ENCODE data around the gene FAM20C.
"Not testable (repeated sequence)": the region's sequence is repeated elsewhere in the genome, so short reads cannot be mapped to it uniquely, and the experiment has no call there.

The FAM20C gene

GRCh38 chr7:259191-259505, 66.8 kb downstream of the FAM20C start:
- no peak for DNase-seq (ENCODE audit: low spot score)

GRCh38 chr7:259751-260405, 67.5 kb downstream of the FAM20C start:
- DNase-seq (ENCODE audit: low spot score): peak; percentile 19

- DNase-seq (ENCODE audit: low spot score): peak; percentile 21
Observed at GRCh38 chr7:260441-261281, 68.3 kb downstream of the FAM20C start.

- peak; percentile 7 for DNase-seq (ENCODE audit: low spot score)
Observed at GRCh38 chr7:261341-262250, 69.2 kb downstream of the FAM20C start.

DNA sequence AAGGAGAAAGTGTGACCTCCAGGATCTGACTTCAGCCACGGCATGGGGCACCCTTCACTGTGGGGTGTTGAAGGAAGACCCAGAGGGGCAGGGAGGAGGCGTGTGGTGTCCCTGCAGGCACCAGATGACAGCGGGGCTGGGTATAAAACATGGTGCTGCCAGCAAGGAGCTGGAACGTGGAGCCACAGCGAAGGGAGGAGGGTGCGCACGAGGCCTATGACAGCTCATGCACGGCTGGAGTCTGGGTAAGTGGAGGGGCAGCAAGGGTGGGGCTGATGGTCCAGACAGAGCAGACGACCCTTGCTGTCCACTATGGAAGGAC, 69.8 kb downstream of the FAM20C start:
- no peak for DNase-seq (ENCODE audit: low spot score)

- peak; percentile 15 for DNase-seq (ENCODE audit: low spot score)
Observed at GRCh38 chr7:262631-263311, 70.4 kb downstream of the FAM20C start.

- not testable (repeated sequence) for DNase-seq (ENCODE audit: low spot score)
Observed at GRCh38 chr7:263483-264351, 71.3 kb downstream of the FAM20C start.

DNA sequence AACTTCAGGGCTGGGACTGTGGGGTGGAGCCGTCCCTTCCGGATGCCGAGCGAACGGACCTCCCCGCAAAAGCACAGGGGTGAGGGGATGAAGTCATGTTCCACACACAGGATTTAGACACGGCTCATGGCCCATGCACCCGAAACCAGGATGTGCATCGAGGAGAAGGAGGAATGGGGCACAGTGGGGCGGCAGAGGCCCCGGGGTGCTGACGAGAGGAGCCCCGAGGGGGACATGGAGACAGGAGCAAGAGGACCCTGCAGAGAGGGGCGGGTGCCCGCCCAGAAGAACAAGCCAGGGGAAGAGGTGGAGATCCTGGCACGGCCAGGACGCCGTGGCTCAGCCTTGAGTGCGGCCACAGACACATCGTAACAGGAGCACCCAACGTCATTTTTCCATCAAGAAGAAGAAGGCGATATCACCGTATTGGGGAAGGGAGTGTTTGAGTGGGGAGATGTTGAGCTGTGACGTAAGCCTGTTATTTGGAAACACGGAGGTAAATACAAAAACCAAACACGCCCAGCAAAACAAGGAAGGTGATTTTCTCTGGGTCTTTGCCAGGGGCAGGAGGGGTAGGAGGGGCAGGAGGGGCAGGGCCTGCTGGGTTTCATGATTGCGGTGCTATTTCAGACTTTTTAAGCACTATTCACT, 72.3 kb downstream of the FAM20C start:
- peak; percentile 11 for DNase-seq (ENCODE audit: low spot score)

DNA sequence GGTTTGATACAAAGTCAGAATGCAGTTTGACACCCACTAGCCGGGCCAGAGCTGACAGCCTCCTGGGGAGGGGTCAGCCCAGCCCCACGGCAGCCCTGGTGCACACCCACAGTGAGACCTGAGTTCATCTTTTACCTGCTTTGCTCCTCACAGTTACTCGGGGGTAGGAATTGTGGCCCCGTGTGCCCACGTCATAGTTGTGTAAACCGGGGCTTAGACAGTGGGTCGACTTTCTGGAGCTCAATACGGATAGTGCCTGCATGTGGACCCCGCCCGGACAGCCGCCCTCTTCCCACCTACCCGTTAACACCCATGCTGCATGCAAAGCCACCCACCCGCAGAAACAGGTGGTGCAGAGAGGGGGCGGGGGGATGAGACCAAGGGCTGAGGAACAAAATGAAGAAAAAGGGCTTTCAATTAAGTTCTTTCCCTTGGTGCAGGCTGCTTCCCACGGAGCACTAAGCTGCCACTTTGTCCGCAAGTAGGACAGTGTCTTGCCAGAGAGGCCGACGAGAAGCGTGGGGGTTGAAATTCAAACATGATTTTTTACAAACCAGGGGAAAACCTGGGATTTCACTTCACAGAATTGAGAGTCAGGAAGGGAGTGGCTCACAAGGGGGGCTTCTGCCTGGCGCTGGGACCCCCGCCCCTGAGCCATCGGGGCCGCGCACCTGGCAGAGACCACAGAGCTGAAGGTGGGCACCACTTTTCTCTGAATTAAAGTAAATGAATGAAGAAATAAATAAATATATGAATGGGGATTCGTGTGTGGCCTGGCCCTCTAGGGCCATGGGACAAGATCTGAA, 73.0 kb downstream of the FAM20C start:
- DNase-seq (ENCODE audit: low spot score): peak; percentile 7

- DNase-seq (ENCODE audit: low spot score): peak; percentile 12
Observed at GRCh38 chr7:265998-266850, 73.9 kb downstream of the FAM20C start.

- DNase-seq (ENCODE audit: low spot score): peak; percentile 96
Observed at GRCh38 chr7:266851-267840, 74.8 kb downstream of the FAM20C start.

- DNase-seq (ENCODE audit: low spot score): no peak
Observed at GRCh38 chr7:268991-269390, 76.6 kb downstream of the FAM20C start.

GRCh38 chr7:269721-270120, 77.3 kb downstream of the FAM20C start:
- no peak for DNase-seq (ENCODE audit: low spot score)

GRCh38 chr7:270351-270983, 78.1 kb downstream of the FAM20C start:
- DNase-seq (ENCODE audit: low spot score): no peak

GRCh38 chr7:271266-272107, 79.1 kb downstream of the FAM20C start:
- no peak for DNase-seq (ENCODE audit: low spot score)

GRCh38 chr7:272108-272615, 79.8 kb downstream of the FAM20C start:
- DNase-seq (ENCODE audit: low spot score): no peak
